K562 (cell line): ENCODE results near the gene OR10H5. TPM values are rescaled to one million over a fixed set of nuclear protein-coding genes. Genes with fewer than 3 reads are reported as not detected.
A peak's percentile ranks its signal among the peaks of the same experiment; 100 is the strongest.
"Not testable (repeated sequence)": the region's sequence is repeated elsewhere in the genome, so short reads cannot be mapped to it uniquely, and the experiment has no call there.

Experiments
- HIVEP1 ChIP-seq: fragments of 250-450 bp; sonication (Bioruptor Pico); IDR thresholded peaks from 2 replicates; pipeline ENCODE4 v1.4.0; 2020; ENCODE audit warnings: mild to moderate bottlenecking
- KDM1A ChIP-seq, 2 experiments: fragments of 450-650 bp; IDR thresholded peaks; 2 replicates each; pipeline ENCODE4 v1.6.1; 2016; ENCODE audit warnings: mild to moderate bottlenecking in 2 of 2
- SUPT5H ChIP-seq: fragments of 450-650 bp; IDR thresholded peaks from 2 replicates; pipeline ENCODE4 v1.6.1; 2016
- TCFL5 ChIP-seq: fragments of 250-450 bp; sonication (Bioruptor Pico); conservative IDR thresholded peaks from 2 replicates; pipeline ENCODE4 v1.6.1; 2021; ENCODE audit warnings: mild to moderate bottlenecking, moderate library complexity, matching md5 sums
- polyA plus RNA-seq, 8 experiments: library from polyadenylated mRNA; depleted of rRNA in 4 of 8; stranded (reverse) in 5 of 8; unstranded in 3 of 8; fragments of >200 nt; fragmentation: Nextera tagmentation in 2 of 8; fragmentation: Illumina TruSeq in 1 of 8; extraction: Ambion mirVana in 2 of 8; extraction: Trizol in 1 of 8; gene quantifications; 2 replicates each; pipeline versions ENCODE4 v1.2.1 to v1.2.3, GENCODE V29; 2011 to 2014; ENCODE audit warnings: inconsistent platforms in 1 of 8, missing spikeins in 1 of 8
- total RNA-seq, 7 experiments: library from RNA; depleted of rRNA in 6 of 7; stranded (reverse); fragments of >200 nt in 6 of 7; fragmentation: Illumina TruSeq in 2 of 7; extraction: Trizol in 2 of 7; gene quantifications; 2 replicates each; pipeline versions ENCODE4 v1.2.1 to v1.2.3, GENCODE V29; 2011 to 2021; ENCODE audit warnings: low replicate concordance in 1 of 7
- TF ChIP-seq, protein P1 (sequence below): fragments of 250-450 bp; sonication (Bioruptor Pico); IDR thresholded peaks from 2 replicates; pipeline ENCODE4 v1.4.0; 2020
- TF ChIP-seq, protein P2 (sequence below): fragments of 450-650 bp; formaldehyde crosslinking; IDR thresholded peaks from 2 replicates; pipeline ENCODE4 v1.4.0; 2022; ENCODE audit warnings: mild to moderate bottlenecking, moderate library complexity
- TF ChIP-seq, protein P3 (sequence below): fragments of 450-650 bp; conservative IDR thresholded peaks from 2 replicates; pipeline ENCODE4 v1.6.1; 2016; ENCODE audit warnings: missing genetic modification characterization, low read depth, mild to moderate bottlenecking, control low read depth, missing compliant biosample characterization
- TF ChIP-seq, protein P4 (sequence below), 3 experiments: fragments of 200-800 bp in 1 of 3; sonication (Bioruptor generic) in 1 of 3; sonication (generic) in 1 of 3; formaldehyde crosslinking in 1 of 3; IDR thresholded peaks; 2 replicates each; pipeline versions ENCODE4 v1.6.1 to v1.8.0; 2016 to 2022; ENCODE audit warnings: mild to moderate bottlenecking in 2 of 3, missing compliant biosample characterization in 2 of 3, missing genetic modification characterization in 2 of 3, missing genetic modification reagents in 1 of 3
- TF ChIP-seq, protein P5 (sequence below), 2 experiments: fragments of 450-650 bp in 1 of 2; sonication (generic) in 1 of 2; formaldehyde crosslinking in 1 of 2; IDR thresholded peaks in 1 of 2; conservative IDR thresholded peaks in 1 of 2; 2 replicates each; pipeline versions ENCODE4 v1.6.1 to v1.8.1; 2016 to 2023; ENCODE audit warnings: mild to moderate bottlenecking in 2 of 2, moderate library complexity in 2 of 2, inconsistent platforms in 1 of 2, missing genetic modification reagents in 1 of 2
- TF ChIP-seq, protein P6 (sequence below), 2 experiments: fragments of 450-650 bp; IDR thresholded peaks; 2 replicates each; pipeline ENCODE4 v1.6.1; 2016

Gene OR10H5
- total and polyA plus RNA-seq, 9 of the 15 experiments (the other 6 are each of a cell fraction or from before 2014, with no cell fraction given), result not detected

DNA sequence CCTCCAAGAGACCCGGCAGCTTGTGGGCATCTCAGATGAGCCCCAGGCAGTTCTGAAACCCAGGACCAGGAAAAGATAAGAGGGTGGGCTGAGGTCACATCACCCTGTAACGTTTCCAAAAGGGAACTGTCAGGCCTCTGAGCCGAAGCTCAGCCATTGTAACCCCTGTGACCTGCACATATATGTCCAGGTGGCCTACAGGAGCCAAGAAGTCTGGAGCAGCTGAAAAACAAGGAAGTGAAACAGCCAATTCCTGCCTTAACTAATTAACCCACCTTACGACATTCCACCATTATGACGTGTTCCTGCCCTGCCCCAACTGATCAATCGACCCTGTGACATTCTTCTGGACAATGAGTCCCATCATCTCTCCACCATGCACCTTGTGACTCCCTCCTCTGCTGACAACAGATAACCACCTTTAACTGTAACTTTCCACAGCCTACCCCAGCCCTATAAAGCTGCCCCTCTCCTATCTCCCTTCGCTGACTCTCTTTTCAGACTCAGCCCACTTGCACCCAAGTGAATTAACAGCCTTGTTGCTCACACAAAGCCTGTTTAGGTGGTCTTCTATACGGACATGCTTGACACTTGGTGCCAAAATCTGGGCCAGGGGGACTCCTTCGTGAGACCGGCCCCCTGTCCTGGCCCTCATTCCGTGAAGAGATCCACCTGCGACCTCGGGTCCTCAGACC lies 41.3 kb downstream of the OR10H5 start (continued):
- TF ChIP-seq, protein P1, sequence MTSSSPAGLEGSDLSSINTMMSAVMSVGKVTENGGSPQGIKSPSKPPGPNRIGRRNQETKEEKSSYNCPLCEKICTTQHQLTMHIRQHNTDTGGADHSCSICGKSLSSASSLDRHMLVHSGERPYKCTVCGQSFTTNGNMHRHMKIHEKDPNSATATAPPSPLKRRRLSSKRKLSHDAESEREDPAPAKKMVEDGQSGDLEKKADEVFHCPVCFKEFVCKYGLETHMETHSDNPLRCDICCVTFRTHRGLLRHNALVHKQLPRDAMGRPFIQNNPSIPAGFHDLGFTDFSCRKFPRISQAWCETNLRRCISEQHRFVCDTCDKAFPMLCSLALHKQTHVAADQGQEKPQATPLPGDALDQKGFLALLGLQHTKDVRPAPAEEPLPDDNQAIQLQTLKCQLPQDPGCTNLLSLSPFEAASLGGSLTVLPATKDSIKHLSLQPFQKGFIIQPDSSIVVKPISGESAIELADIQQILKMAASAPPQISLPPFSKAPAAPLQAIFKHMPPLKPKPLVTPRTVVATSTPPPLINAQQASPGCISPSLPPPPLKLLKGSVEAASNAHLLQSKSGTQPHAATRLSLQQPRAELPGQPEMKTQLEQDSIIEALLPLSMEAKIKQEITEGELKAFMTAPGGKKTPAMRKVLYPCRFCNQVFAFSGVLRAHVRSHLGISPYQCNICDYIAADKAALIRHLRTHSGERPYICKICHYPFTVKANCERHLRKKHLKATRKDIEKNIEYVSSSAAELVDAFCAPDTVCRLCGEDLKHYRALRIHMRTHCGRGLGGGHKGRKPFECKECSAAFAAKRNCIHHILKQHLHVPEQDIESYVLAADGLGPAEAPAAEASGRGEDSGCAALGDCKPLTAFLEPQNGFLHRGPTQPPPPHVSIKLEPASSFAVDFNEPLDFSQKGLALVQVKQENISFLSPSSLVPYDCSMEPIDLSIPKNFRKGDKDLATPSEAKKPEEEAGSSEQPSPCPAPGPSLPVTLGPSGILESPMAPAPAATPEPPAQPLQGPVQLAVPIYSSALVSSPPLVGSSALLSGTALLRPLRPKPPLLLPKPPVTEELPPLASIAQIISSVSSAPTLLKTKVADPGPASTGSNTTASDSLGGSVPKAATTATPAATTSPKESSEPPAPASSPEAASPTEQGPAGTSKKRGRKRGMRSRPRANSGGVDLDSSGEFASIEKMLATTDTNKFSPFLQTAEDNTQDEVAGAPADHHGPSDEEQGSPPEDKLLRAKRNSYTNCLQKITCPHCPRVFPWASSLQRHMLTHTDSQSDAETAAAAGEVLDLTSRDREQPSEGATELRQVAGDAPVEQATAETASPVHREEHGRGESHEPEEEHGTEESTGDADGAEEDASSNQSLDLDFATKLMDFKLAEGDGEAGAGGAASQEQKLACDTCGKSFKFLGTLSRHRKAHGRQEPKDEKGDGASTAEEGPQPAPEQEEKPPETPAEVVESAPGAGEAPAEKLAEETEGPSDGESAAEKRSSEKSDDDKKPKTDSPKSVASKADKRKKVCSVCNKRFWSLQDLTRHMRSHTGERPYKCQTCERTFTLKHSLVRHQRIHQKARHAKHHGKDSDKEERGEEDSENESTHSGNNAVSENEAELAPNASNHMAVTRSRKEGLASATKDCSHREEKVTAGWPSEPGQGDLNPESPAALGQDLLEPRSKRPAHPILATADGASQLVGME (CRISPR knock-in tag), result peak; percentile 93
- TF ChIP-seq, protein P2, sequence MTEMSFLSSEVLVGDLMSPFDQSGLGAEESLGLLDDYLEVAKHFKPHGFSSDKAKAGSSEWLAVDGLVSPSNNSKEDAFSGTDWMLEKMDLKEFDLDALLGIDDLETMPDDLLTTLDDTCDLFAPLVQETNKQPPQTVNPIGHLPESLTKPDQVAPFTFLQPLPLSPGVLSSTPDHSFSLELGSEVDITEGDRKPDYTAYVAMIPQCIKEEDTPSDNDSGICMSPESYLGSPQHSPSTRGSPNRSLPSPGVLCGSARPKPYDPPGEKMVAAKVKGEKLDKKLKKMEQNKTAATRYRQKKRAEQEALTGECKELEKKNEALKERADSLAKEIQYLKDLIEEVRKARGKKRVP (CRISPR knock-in tag), result peak; percentile 70
- TF ChIP-seq, protein P3, sequence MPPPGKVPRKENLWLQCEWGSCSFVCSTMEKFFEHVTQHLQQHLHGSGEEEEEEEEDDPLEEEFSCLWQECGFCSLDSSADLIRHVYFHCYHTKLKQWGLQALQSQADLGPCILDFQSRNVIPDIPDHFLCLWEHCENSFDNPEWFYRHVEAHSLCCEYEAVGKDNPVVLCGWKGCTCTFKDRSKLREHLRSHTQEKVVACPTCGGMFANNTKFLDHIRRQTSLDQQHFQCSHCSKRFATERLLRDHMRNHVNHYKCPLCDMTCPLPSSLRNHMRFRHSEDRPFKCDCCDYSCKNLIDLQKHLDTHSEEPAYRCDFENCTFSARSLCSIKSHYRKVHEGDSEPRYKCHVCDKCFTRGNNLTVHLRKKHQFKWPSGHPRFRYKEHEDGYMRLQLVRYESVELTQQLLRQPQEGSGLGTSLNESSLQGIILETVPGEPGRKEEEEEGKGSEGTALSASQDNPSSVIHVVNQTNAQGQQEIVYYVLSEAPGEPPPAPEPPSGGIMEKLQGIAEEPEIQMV (tag), result peak; percentile 63; the same call in 1 of the 2 replicates
- peak; percentile 59; the same call in 1 of the 2 replicates for TF ChIP-seq TCFL5
- TF ChIP-seq, protein P4, sequence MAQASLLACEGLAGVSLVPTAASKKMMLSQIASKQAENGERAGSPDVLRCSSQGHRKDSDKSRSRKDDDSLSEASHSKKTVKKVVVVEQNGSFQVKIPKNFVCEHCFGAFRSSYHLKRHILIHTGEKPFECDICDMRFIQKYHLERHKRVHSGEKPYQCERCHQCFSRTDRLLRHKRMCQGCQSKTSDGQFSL (CRISPR knock-in tag; IDR thresholded peaks at IDR 0.05), result not testable (repeated sequence)
- TF ChIP-seq, protein P4 (tag; IDR thresholded peaks at IDR 0.05), result peak in 1 of 2 experiments; percentile 83; a peak in 1 of 4 replicates
- TF ChIP-seq, protein P5, sequence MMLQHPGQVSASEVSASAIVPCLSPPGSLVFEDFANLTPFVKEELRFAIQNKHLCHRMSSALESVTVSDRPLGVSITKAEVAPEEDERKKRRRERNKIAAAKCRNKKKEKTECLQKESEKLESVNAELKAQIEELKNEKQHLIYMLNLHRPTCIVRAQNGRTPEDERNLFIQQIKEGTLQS (IDR thresholded peaks at IDR 0.05), result peak; percentile 63
- TF ChIP-seq, protein P5 (CRISPR knock-in tag; conservative IDR thresholded peaks at IDR 0.05), result not testable (repeated sequence)
- TF ChIP-seq SUPT5H, result peak; percentile 90
- peak in 1 of 2 experiments; percentile 66; a peak in 3 of 4 replicates for TF ChIP-seq KDM1A (IDR thresholded peaks at IDR 0.05)
- TF ChIP-seq HIVEP1 (CRISPR knock-in tag), result peak; percentile 86
- TF ChIP-seq, protein P6, sequence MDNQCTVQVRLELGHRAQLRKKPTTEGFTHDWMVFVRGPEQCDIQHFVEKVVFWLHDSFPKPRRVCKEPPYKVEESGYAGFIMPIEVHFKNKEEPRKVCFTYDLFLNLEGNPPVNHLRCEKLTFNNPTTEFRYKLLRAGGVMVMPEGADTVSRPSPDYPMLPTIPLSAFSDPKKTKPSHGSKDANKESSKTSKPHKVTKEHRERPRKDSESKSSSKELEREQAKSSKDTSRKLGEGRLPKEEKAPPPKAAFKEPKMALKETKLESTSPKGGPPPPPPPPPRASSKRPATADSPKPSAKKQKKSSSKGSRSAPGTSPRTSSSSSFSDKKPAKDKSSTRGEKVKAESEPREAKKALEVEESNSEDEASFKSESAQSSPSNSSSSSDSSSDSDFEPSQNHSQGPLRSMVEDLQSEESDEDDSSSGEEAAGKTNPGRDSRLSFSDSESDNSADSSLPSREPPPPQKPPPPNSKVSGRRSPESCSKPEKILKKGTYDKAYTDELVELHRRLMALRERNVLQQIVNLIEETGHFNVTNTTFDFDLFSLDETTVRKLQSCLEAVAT (IDR thresholded peaks at IDR 0.05), result peak; percentile 86 to 92; a peak in 3 of 4 replicates
